ENCODE measurements around the gene MMD2. TPM values are rescaled to one million over a fixed set of nuclear protein-coding genes. Genes with fewer than 3 reads are reported as not detected.

MMD2 gene
- total and polyA plus RNA-seq, 2 experiments from 2014 or later: 0.11 to 0.38 TPM

DNA sequence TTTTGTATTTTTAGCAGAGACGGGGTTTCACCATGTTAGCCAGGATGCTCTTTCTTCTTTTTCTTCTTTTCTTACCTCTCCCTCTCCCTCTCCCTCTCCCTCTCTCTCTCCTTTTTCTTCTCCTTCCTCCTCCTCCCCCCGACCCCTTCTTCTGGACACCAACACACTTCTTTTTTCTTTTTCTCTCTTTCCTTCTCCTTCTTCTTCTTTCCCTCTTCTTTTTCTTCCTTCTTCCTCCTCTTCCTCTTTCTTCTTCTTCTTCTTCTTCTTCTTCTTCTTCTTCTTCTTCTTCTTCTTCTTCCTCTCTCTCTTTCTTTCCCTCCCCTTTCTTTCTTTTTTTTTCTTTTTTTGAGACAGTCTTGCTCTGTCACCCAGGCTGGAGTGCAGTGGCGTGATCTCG lies 14.0 kb downstream of the MMD2 start:
- Histone ChIP-seq H3F3A (replicated peaks; ENCODE audit: low read depth) (no peaks in the 10 kb centered on the region), H3K27ac (ENCODE audit: low read depth) (no peak overlapping the region), H4K20me1 (replicated peaks; ENCODE audit: insufficient read depth) (no peaks in the 10 kb centered on the region), H3K9me2 (ENCODE audit: insufficient read depth) (no peaks in the 10 kb centered on the region), H3K4me3 (no peak overlapping the region), H3K79me2 (replicated peaks; ENCODE audit: insufficient read depth) (no peaks in the 10 kb centered on the region), H3K4me1 (ENCODE audit: insufficient read depth) (no peaks in the 10 kb centered on the region), H3K27me3 (ENCODE audit: insufficient read depth) (no peaks in the 10 kb centered on the region), H3K4me2 (no peak overlapping the region), H2AFZ (no peak overlapping the region), H3K36me3 (ENCODE audit: insufficient read depth) (no peaks in the 10 kb centered on the region)
- Mint-ChIP-seq H3K36me3 (ENCODE audit: low read depth) (no peaks in the 10 kb centered on the region), H3K27ac (no peak overlapping the region), H3K4me1 (no peaks in the 10 kb centered on the region), H3K9me3 (peaks cover 3% of the 10 kb centered on the region; the same call in 1 of the 3 replicates), H3K27me3 (ENCODE audit: insufficient read depth, low read depth, poor library complexity) (peaks cover 5% of the 10 kb centered on the region), H3K4me3 (no peak overlapping the region)
- no peak for DNase-seq (ENCODE audit: low spot score)
- TF ChIP-seq EZH2 (IDR thresholded peaks at IDR 0.05; ENCODE audit: low read depth, unreplicated experiment) (no peak), JUNB (IDR thresholded peaks at IDR 0.05; ENCODE audit: unreplicated experiment) (no peak), EZH2phosphoT487 (IDR thresholded peaks at IDR 0.05; ENCODE audit: unreplicated experiment) (no peak), ZNF114 (CRISPR knock-in tag; IDR thresholded peaks at IDR 0.05) (no peak), CREB1 (CRISPR knock-in tag; IDR thresholded peaks at IDR 0.05; ENCODE audit: low read depth) (no peak), NANOG (IDR thresholded peaks at IDR 0.05; ENCODE audit: borderline replicate concordance) (no peak), STAT1 (IDR thresholded peaks at IDR 0.05; ENCODE audit: unreplicated experiment) (no peak), ZNF331 (CRISPR knock-in tag; IDR thresholded peaks at IDR 0.05; ENCODE audit: low read depth) (no peak), POLR2AphosphoS5 (IDR thresholded peaks at IDR 0.05; ENCODE audit: low read depth) (no peak)
- TF ChIP-seq, protein P1, sequence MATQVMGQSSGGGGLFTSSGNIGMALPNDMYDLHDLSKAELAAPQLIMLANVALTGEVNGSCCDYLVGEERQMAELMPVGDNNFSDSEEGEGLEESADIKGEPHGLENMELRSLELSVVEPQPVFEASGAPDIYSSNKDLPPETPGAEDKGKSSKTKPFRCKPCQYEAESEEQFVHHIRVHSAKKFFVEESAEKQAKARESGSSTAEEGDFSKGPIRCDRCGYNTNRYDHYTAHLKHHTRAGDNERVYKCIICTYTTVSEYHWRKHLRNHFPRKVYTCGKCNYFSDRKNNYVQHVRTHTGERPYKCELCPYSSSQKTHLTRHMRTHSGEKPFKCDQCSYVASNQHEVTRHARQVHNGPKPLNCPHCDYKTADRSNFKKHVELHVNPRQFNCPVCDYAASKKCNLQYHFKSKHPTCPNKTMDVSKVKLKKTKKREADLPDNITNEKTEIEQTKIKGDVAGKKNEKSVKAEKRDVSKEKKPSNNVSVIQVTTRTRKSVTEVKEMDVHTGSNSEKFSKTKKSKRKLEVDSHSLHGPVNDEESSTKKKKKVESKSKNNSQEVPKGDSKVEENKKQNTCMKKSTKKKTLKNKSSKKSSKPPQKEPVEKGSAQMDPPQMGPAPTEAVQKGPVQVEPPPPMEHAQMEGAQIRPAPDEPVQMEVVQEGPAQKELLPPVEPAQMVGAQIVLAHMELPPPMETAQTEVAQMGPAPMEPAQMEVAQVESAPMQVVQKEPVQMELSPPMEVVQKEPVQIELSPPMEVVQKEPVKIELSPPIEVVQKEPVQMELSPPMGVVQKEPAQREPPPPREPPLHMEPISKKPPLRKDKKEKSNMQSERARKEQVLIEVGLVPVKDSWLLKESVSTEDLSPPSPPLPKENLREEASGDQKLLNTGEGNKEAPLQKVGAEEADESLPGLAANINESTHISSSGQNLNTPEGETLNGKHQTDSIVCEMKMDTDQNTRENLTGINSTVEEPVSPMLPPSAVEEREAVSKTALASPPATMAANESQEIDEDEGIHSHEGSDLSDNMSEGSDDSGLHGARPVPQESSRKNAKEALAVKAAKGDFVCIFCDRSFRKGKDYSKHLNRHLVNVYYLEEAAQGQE (IDR thresholded peaks at IDR 0.05; ENCODE audit: unreplicated experiment): no peak
- TF ChIP-seq, protein P2, sequence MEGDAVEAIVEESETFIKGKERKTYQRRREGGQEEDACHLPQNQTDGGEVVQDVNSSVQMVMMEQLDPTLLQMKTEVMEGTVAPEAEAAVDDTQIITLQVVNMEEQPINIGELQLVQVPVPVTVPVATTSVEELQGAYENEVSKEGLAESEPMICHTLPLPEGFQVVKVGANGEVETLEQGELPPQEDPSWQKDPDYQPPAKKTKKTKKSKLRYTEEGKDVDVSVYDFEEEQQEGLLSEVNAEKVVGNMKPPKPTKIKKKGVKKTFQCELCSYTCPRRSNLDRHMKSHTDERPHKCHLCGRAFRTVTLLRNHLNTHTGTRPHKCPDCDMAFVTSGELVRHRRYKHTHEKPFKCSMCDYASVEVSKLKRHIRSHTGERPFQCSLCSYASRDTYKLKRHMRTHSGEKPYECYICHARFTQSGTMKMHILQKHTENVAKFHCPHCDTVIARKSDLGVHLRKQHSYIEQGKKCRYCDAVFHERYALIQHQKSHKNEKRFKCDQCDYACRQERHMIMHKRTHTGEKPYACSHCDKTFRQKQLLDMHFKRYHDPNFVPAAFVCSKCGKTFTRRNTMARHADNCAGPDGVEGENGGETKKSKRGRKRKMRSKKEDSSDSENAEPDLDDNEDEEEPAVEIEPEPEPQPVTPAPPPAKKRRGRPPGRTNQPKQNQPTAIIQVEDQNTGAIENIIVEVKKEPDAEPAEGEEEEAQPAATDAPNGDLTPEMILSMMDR (conservative IDR thresholded peaks at IDR 0.05; ENCODE audit: low read depth in 2 of 2): no peak
- TF ChIP-seq, protein P3, sequence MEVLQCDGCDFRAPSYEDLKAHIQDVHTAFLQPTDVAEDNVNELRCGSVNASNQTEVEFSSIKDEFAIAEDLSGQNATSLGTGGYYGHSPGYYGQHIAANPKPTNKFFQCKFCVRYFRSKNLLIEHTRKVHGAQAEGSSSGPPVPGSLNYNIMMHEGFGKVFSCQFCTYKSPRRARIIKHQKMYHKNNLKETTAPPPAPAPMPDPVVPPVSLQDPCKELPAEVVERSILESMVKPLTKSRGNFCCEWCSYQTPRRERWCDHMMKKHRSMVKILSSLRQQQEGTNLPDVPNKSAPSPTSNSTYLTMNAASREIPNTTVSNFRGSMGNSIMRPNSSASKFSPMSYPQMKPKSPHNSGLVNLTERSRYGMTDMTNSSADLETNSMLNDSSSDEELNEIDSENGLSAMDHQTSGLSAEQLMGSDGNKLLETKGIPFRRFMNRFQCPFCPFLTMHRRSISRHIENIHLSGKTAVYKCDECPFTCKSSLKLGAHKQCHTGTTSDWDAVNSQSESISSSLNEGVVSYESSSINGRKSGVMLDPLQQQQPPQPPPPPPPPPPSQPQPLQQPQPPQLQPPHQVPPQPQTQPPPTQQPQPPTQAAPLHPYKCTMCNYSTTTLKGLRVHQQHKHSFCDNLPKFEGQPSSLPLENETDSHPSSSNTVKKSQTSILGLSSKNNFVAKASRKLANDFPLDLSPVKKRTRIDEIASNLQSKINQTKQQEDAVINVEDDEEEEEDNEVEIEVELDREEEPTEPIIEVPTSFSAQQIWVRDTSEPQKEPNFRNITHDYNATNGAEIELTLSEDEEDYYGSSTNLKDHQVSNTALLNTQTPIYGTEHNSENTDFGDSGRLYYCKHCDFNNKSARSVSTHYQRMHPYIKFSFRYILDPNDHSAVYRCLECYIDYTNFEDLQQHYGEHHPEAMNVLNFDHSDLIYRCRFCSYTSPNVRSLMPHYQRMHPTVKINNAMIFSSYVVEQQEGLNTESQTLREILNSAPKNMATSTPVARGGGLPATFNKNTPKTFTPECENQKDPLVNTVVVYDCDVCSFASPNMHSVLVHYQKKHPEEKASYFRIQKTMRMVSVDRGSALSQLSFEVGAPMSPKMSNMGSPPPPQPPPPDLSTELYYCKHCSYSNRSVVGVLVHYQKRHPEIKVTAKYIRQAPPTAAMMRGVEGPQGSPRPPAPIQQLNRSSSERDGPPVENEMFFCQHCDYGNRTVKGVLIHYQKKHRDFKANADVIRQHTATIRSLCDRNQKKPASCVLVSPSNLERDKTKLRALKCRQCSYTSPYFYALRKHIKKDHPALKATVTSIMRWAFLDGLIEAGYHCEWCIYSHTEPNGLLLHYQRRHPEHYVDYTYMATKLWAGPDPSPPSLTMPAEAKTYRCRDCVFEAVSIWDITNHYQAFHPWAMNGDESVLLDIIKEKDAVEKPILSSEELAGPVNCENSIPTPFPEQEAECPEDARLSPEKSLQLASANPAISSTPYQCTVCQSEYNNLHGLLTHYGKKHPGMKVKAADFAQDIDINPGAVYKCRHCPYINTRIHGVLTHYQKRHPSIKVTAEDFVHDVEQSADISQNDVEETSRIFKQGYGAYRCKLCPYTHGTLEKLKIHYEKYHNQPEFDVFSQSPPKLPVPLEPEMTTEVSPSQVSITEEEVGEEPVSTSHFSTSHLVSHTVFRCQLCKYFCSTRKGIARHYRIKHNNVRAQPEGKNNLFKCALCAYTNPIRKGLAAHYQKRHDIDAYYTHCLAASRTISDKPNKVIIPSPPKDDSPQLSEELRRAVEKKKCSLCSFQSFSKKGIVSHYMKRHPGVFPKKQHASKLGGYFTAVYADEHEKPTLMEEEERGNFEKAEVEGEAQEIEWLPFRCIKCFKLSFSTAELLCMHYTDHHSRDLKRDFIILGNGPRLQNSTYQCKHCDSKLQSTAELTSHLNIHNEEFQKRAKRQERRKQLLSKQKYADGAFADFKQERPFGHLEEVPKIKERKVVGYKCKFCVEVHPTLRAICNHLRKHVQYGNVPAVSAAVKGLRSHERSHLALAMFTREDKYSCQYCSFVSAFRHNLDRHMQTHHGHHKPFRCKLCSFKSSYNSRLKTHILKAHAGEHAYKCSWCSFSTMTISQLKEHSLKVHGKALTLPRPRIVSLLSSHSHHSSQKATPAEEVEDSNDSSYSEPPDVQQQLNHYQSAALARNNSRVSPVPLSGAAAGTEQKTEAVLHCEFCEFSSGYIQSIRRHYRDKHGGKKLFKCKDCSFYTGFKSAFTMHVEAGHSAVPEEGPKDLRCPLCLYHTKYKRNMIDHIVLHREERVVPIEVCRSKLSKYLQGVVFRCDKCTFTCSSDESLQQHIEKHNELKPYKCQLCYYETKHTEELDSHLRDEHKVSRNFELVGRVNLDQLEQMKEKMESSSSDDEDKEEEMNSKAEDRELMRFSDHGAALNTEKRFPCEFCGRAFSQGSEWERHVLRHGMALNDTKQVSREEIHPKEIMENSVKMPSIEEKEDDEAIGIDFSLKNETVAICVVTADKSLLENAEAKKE (CRISPR knock-in tag; IDR thresholded peaks at IDR 0.05): no peak
- TF ChIP-seq, protein P4, sequence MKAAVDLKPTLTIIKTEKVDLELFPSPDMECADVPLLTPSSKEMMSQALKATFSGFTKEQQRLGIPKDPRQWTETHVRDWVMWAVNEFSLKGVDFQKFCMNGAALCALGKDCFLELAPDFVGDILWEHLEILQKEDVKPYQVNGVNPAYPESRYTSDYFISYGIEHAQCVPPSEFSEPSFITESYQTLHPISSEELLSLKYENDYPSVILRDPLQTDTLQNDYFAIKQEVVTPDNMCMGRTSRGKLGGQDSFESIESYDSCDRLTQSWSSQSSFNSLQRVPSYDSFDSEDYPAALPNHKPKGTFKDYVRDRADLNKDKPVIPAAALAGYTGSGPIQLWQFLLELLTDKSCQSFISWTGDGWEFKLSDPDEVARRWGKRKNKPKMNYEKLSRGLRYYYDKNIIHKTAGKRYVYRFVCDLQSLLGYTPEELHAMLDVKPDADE (IDR thresholded peaks at IDR 0.05): no peak
- no peak for ATAC-seq

Measured in GM23338 (cell line).